NCI-H2029 (cell line): ENCODE measurements around the gene CAMTA1.

Source experiments
- DNase-seq: peaks from one replicate; lab custom pipeline; 2025; lab: John Stamatoyannopoulos, UW

CAMTA1 gene

GRCh38 chr1:7040969-7041695 is 255.9 kb downstream of the CAMTA1 start:
- DNase-seq, result no peak

GRCh38 chr1:7042322-7043190 is 257.3 kb downstream of the CAMTA1 start:
- peak; percentile 5 for DNase-seq

- no peak for DNase-seq
Observed at GRCh38 chr1:7043191-7043549, 257.9 kb downstream of the CAMTA1 start.

GRCh38 chr1:7043719-7044535 is 258.7 kb downstream of the CAMTA1 start:
- DNase-seq, result no peak

GRCh38 chr1:7045897-7046296 is 260.6 kb downstream of the CAMTA1 start:
- no peak for DNase-seq

- no peak for DNase-seq
Observed at GRCh38 chr1:7046314-7046713, 261.1 kb downstream of the CAMTA1 start.

GRCh38 chr1:7046891-7047290 is 261.6 kb downstream of the CAMTA1 start:
- DNase-seq, result no peak

- no peak for DNase-seq
Observed at GRCh38 chr1:7047866-7048265, 262.6 kb downstream of the CAMTA1 start.

- no peak for DNase-seq
Observed at GRCh38 chr1:7048395-7048794, 263.1 kb downstream of the CAMTA1 start.

- DNase-seq, result no peak
Observed at GRCh38 chr1:7049913-7050625, 264.8 kb downstream of the CAMTA1 start.

GRCh38 chr1:7050751-7051665 is 265.8 kb downstream of the CAMTA1 start:
- no peak for DNase-seq

GRCh38 chr1:7052701-7053100 is 267.4 kb downstream of the CAMTA1 start:
- no peak for DNase-seq

GRCh38 chr1:7060745-7061144 is 275.5 kb downstream of the CAMTA1 start:
- DNase-seq, result no peak

GRCh38 chr1:7062346-7063061 is 277.2 kb downstream of the CAMTA1 start:
- no peak for DNase-seq

- no peak for DNase-seq
Observed at GRCh38 chr1:7063981-7064380, 278.7 kb downstream of the CAMTA1 start.

- no peak for DNase-seq
Observed at GRCh38 chr1:7068552-7068951, 283.3 kb downstream of the CAMTA1 start.

- DNase-seq, result no peak
Observed at GRCh38 chr1:7069931-7070330, 284.7 kb downstream of the CAMTA1 start.

- peak; percentile 9 for DNase-seq
Observed at GRCh38 chr1:7070389-7071029, 285.3 kb downstream of the CAMTA1 start.

GRCh38 chr1:7076117-7076516 is 290.9 kb downstream of the CAMTA1 start:
- no peak for DNase-seq

GRCh38 chr1:7076572-7076971 is 291.3 kb downstream of the CAMTA1 start:
- no peak for DNase-seq
